NCI-H2107 treated with DMSO at 0.1 percent for 48 hours (cell line): ENCODE results near the gene ARHGEF4.

ENCODE experiments used
- DNase-seq: peaks from one replicate; lab custom pipeline; 2025; ENCODE audit not compliant: unreplicated experiment; lab: John Stamatoyannopoulos, UW

The ARHGEF4 gene

GRCh38 chr2:130814931-130815680, 21.6 kb upstream of the ARHGEF4 start:
- DNase-seq, result no peak

GRCh38 chr2:130818809-130819208, 17.9 kb upstream of the ARHGEF4 start:
- DNase-seq, result no peak

- DNase-seq, result no peak
These were observed 17.5 kb upstream of the ARHGEF4 start for GRCh38 chr2:130819226-130819607.

- DNase-seq, result no peak
These were observed 17.0 kb upstream of the ARHGEF4 start for GRCh38 chr2:130819608-130820278.

- no peak for DNase-seq
These were observed 16.3 kb upstream of the ARHGEF4 start for GRCh38 chr2:130820279-130820861.

GRCh38 chr2:130821867-130822266, 14.8 kb upstream of the ARHGEF4 start:
- DNase-seq, result no peak

- no peak for DNase-seq
These were observed 13.9 kb upstream of the ARHGEF4 start for GRCh38 chr2:130822766-130823165.

GRCh38 chr2:130823171-130823885, 13.4 kb upstream of the ARHGEF4 start:
- DNase-seq, result no peak

- no peak for DNase-seq
These were observed 12.7 kb upstream of the ARHGEF4 start for GRCh38 chr2:130823886-130824491.

GRCh38 chr2:130824492-130825061, 12.1 kb upstream of the ARHGEF4 start:
- peak; percentile 62 for DNase-seq

- no peak for DNase-seq
These were observed 11.3 kb upstream of the ARHGEF4 start for GRCh38 chr2:130825231-130825965.

- no peak for DNase-seq
These were observed 10.8 kb upstream of the ARHGEF4 start for GRCh38 chr2:130825966-130826253.

GRCh38 chr2:130826419-130826818, 10.3 kb upstream of the ARHGEF4 start:
- DNase-seq, result no peak

GRCh38 chr2:130826821-130827501, 9.8 kb upstream of the ARHGEF4 start:
- DNase-seq, result no peak

GRCh38 chr2:130827502-130828251, 9.0 kb upstream of the ARHGEF4 start:
- no peak for DNase-seq

GRCh38 chr2:130828461-130828860, 8.3 kb upstream of the ARHGEF4 start:
- no peak for DNase-seq

GRCh38 chr2:130829015-130829414, 7.7 kb upstream of the ARHGEF4 start:
- DNase-seq, result no peak

- no peak for DNase-seq
These were observed 6.2 kb upstream of the ARHGEF4 start for GRCh38 chr2:130830538-130830937.

- DNase-seq, result no peak
These were observed 5.4 kb upstream of the ARHGEF4 start for GRCh38 chr2:130831356-130831755.
